PC-9 (cell line): ENCODE results near the gene C1QTNF1.

Experiments used
- EZH2 ChIP-seq: fragments of 200-600 bp; sonication (generic); IDR thresholded peaks from 2 replicates; pipeline ENCODE4 v1.8.0; 2017; ENCODE audit warnings: antibody characterized with exemption, low read depth
- TF ChIP-seq, protein P1 (sequence below): fragments of 200-600 bp; sonication (generic); conservative IDR thresholded peaks from 2 replicates; pipeline ENCODE4 v1.6.1; 2017; ENCODE audit warnings: mixed run types, antibody characterized with exemption, mild to moderate bottlenecking, moderate library complexity

DNA sequence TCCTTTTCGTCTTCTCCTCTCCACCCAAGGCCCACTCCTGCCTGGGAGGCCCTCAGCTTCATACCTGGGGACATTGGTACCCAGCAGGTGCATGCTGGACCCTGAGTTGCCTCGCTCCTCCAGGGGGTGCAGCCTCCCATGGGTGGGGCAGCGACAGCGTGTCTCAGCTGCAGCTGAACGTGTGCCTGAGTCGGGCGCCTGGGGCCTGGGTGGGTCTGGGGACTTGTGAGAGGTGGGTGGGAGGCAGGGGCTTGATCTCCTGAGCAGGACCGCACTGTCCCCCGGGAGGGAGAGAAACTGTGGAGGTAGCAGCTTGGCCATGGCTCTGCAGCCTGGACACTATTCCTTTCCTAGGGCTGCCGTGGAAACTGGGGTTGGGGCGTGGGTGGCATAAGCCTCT, 25.9 kb downstream of the C1QTNF1 start:
- TF ChIP-seq, protein P1, sequence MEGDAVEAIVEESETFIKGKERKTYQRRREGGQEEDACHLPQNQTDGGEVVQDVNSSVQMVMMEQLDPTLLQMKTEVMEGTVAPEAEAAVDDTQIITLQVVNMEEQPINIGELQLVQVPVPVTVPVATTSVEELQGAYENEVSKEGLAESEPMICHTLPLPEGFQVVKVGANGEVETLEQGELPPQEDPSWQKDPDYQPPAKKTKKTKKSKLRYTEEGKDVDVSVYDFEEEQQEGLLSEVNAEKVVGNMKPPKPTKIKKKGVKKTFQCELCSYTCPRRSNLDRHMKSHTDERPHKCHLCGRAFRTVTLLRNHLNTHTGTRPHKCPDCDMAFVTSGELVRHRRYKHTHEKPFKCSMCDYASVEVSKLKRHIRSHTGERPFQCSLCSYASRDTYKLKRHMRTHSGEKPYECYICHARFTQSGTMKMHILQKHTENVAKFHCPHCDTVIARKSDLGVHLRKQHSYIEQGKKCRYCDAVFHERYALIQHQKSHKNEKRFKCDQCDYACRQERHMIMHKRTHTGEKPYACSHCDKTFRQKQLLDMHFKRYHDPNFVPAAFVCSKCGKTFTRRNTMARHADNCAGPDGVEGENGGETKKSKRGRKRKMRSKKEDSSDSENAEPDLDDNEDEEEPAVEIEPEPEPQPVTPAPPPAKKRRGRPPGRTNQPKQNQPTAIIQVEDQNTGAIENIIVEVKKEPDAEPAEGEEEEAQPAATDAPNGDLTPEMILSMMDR, result no peak
- TF ChIP-seq EZH2, result no peak
